GM12865 (cell line): Measurements from ENCODE around the gene BAIAP3.
"Not testable (repeated sequence)": the region's sequence is repeated elsewhere in the genome, so short reads cannot be mapped to it uniquely, and the experiment has no call there.

Experiments
- DNase-seq: peaks from one replicate; pipeline ENCODE4 v3.0.0; 2010; ENCODE audit warnings: low read depth
- H3K4me3 ChIP-seq: 2 replicates; pipeline ENCODE4 v1.5.1; 2011; ENCODE audit warnings: mild to moderate bottlenecking, low read depth, low read length, control low read depth
- CTCF ChIP-seq: IDR thresholded peaks from 2 replicates; pipeline ENCODE4 v1.5.1; 2011; ENCODE audit warnings: low read length, control low read depth, low read depth, inconsistent platforms; ENCODE audit not compliant: insufficient read depth; ENCODE audit errors: missing control alignments

BAIAP3 gene

DNA sequence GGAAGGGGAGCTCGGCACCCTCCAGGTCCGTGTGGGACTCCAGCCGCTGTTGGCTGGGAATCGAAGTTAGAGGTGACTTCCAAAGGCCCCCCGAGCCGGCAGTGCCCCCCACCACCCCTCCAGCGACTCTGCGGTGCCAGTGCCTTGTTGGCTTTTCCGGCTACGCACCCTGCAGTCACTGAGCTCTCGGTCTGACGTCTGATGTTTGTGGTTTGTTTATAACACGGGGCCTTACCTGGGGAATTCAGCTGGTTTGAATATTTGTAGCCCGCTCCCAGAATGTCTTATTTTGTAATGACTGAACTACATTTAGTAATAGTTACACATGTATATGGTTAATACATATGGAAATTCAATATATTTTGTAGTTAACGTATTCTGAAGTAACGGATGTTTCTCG is 7.1 kb upstream of the BAIAP3 start:
- no peak for TF ChIP-seq CTCF
- no peak overlapping the region for H3K4me3 ChIP-seq
- DNase-seq: peak; percentile 58

GRCh38 chr16:1326946-1327618 is 6.4 kb upstream of the BAIAP3 start:
- no peak for TF ChIP-seq CTCF
- DNase-seq: no peak
- no peak overlapping the region for H3K4me3 ChIP-seq

DNA sequence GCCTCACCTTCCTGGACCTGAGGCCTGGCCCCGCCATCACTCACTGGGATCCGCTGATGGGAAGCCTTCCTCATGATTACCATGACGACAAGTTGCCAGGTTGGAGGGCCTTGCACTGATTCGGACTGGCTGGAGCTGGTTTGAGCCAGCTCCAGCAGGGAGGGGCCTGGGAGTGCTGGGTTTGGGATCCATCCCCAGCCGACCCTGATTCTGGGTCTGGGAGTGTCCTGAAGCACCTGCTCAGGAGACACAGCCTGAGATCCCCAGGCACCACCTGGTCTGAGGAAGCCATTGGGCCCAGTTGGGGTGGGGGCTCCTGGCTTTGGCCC is 5.9 kb upstream of the BAIAP3 start:
- no peak for TF ChIP-seq CTCF
- H3K4me3 ChIP-seq: no peak overlapping the region
- DNase-seq: no peak

- not testable (repeated sequence) for DNase-seq, H3K4me3 ChIP-seq
Observed at GRCh38 chr16:1328136-1328535, 5.3 kb upstream of the BAIAP3 start.

- not testable (repeated sequence) for DNase-seq
Observed at GRCh38 chr16:1328961-1329360, 4.5 kb upstream of the BAIAP3 start.

DNA sequence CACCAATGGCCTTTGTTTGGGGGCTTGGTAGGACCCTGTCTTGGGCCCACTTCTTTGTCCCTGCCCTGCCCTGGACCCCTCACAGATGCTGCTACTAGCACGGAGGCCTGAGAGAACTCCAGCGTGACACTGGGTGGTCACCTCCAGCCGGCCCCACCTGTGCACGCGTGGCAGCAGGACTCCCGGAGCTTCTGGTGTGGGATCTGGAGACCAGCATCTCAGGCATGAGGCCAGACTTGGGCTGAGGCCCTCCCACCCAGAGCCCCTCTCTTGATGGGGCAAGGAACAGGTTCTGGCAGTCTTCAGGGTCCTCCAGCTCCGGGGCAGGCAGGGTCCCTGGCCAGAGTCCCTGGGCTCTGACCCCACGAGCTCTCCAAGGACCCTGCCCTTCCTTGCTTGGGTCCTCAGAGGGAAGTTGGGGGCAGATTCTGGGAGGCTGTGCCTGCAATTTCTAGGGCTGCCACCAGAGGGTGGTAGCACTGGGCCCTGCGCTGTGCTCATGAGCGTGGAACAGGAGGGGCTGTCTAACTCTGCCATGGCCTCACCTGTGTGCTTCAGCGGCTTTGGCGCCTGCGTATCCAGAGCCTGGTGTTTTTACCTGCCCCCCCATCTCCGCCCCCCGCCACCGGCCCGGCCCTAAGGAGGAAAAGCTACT is 3.1 kb upstream of the BAIAP3 start:
- no peak overlapping the region for H3K4me3 ChIP-seq
- peak; percentile 55 for DNase-seq
- peak; percentile 62 for TF ChIP-seq CTCF

More at GRCh38 chr16:1328961-1329360, 4.5 kb upstream of the BAIAP3 start:
- not testable (repeated sequence) for H3K4me3 ChIP-seq

DNA sequence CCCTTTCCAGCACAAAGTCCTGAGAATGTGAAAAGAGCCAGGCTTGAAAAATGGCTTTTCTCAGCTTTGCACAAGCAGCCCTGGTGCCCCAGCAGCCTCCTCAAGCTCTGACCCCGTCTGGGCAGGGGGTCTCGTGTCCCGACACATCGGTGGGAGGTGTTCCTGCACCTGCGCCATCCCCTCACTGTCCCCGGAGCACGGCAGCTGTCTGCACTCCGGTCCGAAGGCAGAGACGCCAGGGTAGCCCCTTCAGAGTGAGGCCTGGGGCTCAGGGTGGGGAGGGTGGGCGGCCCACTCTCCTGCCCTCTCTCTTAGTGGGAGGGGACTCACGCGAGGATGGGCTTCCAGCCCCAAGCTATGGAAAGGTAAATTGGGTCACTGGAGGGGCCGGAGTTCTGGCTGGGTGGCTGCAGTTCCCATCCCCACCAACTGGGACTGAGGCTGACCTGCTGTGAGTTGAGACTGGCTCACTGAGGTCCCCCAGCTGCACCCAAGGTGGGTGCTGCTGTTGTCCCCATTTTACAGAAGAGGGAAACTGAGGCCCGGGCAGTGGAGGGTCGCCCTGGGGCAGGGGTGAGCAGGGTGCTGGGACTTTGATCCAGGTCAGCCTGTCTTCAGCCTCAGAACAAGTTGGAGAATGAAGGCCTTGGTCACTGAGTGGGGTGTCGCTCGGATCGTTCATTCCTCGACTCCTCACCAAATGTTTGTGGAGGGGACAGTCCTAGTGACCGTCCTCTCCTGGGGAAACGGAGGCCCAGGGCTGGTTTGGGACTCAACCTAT is 2.3 kb upstream of the BAIAP3 start:
- peak overlapping the region; percentile 59 for H3K4me3 ChIP-seq
- no peak for DNase-seq
- no peak for TF ChIP-seq CTCF
